GM23248 (cell line): ENCODE data around the gene NOXO1.

Experiments
- EZH2 ChIP-seq: fragments of 200-600 bp; sonication (generic); IDR thresholded peaks from 2 replicates; pipeline ENCODE4 v1.6.1; 2018; ENCODE audit warnings: antibody characterized with exemption, mild to moderate bottlenecking; ENCODE audit not compliant: insufficient read depth, poor library complexity, severe bottlenecking
- EZH2phosphoT487 ChIP-seq: fragments of 200-600 bp; sonication (generic); IDR thresholded peaks from 2 replicates; pipeline ENCODE4 v1.6.1; 2018; ENCODE audit warnings: antibody characterized with exemption, moderate library complexity, mild to moderate bottlenecking, low read depth; ENCODE audit not compliant: insufficient read depth

- TF ChIP-seq EZH2phosphoT487 (no peak), EZH2 (no peak)
Observed at GRCh38 chr16:2024032-2024420, 42.8 kb upstream of the NOXO1 start.
